Ascending aorta (tissue), 2 donors: Measurements from ENCODE around the gene POLR1E. TPM values are rescaled to one million over a fixed set of nuclear protein-coding genes. Genes with fewer than 3 reads are reported as not detected.

Source experiments
- DNase-seq, 2 donors: peaks; one replicate each; pipeline ENCODE4 v3.0.0-alpha.2; 2019; ENCODE audit warnings: low spot score in 2 of 2
- H3K27ac ChIP-seq, 2 donors: fragments of 200-600 bp; sonication (generic); one replicate each; pipeline ENCODE4 v1.5.1; 2016 to 2017; ENCODE audit warnings: mild to moderate bottlenecking in 1 of 2
- H3K27me3 ChIP-seq: fragments of 200-600 bp; sonication (generic); one replicate; pipeline ENCODE4 v1.5.1; 2017
- H3K36me3 ChIP-seq, 2 donors: fragments of 200-600 bp; sonication (generic); one replicate each; pipeline ENCODE4 v1.5.1; 2016
- H3K4me1 ChIP-seq, 2 donors: fragments of 200-600 bp; sonication (generic); one replicate each; pipeline ENCODE4 v1.5.1; 2016 to 2017; ENCODE audit warnings: mild to moderate bottlenecking in 1 of 2
- H3K4me3 ChIP-seq, 2 donors: fragments of 200-600 bp; sonication (generic); one replicate each; pipeline ENCODE4 v1.5.1; 2016 to 2017; ENCODE audit warnings: mild to moderate bottlenecking in 1 of 2
- H3K9me3 ChIP-seq, 2 donors: fragments of 200-600 bp; sonication (generic); one replicate each; pipeline ENCODE4 v1.5.1; 2016
- intact Hi-C: fragments of 100-400 bp; cut with DNase I; formaldehyde crosslinking; loops from one replicate; pipeline ENCODE4 v1.15.1; 2023
- total RNA-seq: library from RNA; depleted of rRNA; stranded (reverse); fragments of >200 nt; gene quantifications from one replicate; pipeline ENCODE4 v1.1.0, GENCODE V29; 2016
- TF ChIP-seq, protein P1 (sequence below), 3 experiments: fragments of 200-600 bp in 2 of 3; fragments of 450-650 bp in 1 of 3; sonication (generic) in 2 of 3; IDR thresholded peaks; one replicate each; pipeline ENCODE4 v1.5.1; 2016 to 2019; ENCODE audit warnings: antibody characterized with exemption in 3 of 3, mild to moderate bottlenecking in 1 of 3, moderate library complexity in 1 of 3

The POLR1E gene
- total RNA-seq, 1 donor from 2014 or later, result 18.0 TPM

DNA sequence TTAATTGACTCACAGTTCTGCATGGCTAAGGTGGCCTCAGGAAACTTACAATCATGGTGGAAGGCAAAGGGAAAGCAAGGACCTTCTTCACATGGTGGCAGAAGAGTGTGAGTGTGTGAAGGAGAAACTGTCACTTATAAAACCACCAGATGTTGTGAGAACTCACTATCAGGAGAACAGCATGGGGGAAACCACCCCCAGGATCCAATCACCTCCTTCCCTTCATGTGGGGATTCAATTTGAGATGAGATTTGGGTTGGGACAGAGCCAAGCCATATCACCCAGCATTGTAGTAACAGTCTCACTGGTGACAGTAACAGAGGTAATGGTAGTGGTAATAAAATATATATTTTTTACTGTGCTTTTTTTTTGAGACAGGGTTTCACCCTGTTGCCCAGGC is 38.6 kb upstream of the POLR1E start:
- Histone ChIP-seq H3K9me3 (no peaks in the 10 kb centered on the region), H3K27me3 (no peaks in the 10 kb centered on the region), H3K27ac (no peak overlapping the region), H3K4me1 (no peaks in the 10 kb centered on the region), H3K36me3 (peaks cover 3 to 13% of the 10 kb centered on the region in 2 donors), H3K4me3 (no peak overlapping the region)
- intact Hi-C loops, result no loop called here
- no peak for DNase-seq
- TF ChIP-seq, protein P1, sequence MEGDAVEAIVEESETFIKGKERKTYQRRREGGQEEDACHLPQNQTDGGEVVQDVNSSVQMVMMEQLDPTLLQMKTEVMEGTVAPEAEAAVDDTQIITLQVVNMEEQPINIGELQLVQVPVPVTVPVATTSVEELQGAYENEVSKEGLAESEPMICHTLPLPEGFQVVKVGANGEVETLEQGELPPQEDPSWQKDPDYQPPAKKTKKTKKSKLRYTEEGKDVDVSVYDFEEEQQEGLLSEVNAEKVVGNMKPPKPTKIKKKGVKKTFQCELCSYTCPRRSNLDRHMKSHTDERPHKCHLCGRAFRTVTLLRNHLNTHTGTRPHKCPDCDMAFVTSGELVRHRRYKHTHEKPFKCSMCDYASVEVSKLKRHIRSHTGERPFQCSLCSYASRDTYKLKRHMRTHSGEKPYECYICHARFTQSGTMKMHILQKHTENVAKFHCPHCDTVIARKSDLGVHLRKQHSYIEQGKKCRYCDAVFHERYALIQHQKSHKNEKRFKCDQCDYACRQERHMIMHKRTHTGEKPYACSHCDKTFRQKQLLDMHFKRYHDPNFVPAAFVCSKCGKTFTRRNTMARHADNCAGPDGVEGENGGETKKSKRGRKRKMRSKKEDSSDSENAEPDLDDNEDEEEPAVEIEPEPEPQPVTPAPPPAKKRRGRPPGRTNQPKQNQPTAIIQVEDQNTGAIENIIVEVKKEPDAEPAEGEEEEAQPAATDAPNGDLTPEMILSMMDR (IDR thresholded peaks at IDR 0.05), result no peak

DNA sequence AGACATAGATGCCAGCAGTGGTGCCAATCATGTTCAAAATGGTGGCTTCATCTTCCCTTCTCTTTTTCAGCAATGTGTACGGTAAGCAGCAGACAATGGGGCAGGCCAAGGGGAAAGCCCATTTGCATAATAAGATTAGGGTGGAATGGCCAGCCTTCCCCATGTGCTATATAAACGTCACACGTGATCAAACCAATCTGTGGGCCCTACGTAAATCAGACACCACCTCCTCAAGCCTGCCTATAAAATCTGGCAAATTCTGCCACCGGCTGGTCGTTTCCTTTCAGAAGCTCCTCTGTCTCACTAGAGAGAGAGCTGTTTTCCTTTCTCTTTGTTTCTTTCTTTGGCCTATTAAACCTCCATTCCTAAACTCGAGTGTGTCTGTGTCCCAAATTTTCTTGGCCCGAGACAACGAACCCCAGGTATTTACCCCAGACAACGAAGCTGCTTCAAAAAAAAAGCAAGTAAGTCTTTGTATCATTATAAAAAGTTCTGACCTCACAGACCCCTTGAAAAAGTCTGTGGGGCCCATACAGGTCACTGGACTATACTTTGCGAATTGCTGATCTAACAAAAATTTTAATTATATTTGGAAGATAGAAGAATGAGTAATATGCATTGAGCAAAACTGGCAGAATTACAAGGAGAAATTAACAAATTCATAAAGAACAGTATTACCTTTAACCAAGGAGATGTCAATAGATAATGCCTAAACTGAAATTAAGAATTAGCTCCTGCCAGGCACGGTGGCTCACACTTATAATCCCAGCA is 35.7 kb upstream of the POLR1E start:
- intact Hi-C loops, result no loop called here
- Histone ChIP-seq H3K9me3 (no peaks in the 10 kb centered on the region), H3K27ac (no peak overlapping the region), H3K27me3 (no peaks in the 10 kb centered on the region), H3K4me3 (no peak overlapping the region), H3K36me3 (peaks cover 0 to 4% of the 10 kb centered on the region in 2 donors), H3K4me1 (no peaks in the 10 kb centered on the region)
- DNase-seq, result no peak
- TF ChIP-seq, protein P1 (IDR thresholded peaks at IDR 0.05), result no peak

- DNase-seq, result peak in 1 of 2 donors; percentile 16
- H3K4me3 ChIP-seq, result no peak overlapping the region
- intact Hi-C loops, result no loop called here
- TF ChIP-seq, protein P1 (IDR thresholded peaks at IDR 0.05), result no peak
- H3K27ac ChIP-seq, result no peak overlapping the region
- H3K9me3 ChIP-seq, result no peaks in the 10 kb centered on the region
- H3K36me3 ChIP-seq, result peaks cover 0 to 4% of the 10 kb centered on the region in 2 donors
- H3K4me1 ChIP-seq, result no peaks in the 10 kb centered on the region
- no peaks in the 10 kb centered on the region for H3K27me3 ChIP-seq
These were observed 34.1 kb upstream of the POLR1E start for GRCh38 chr9:37451628-37452027.

DNA sequence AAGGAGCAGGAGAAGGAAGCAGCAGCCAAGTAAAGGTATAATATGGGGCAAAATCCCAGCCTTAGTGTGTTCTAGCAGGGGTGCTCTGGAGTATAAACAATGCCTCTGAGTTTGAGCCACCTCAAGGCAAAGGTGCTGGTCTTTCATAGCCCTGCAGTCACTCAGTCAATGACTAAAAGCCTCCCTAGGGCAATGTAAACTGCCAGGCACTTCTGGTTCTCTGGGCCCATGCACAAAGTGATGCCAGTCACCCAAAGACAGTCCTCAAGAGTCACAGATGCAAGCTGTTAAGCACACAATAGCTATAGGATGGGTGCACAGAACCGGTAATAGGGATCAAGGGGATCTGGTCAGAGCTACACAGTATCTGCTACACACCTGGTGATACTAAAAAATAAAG is 33.1 kb upstream of the POLR1E start:
- Histone ChIP-seq H3K27me3 (no peaks in the 10 kb centered on the region), H3K4me1 (no peaks in the 10 kb centered on the region), H3K36me3 (peaks cover 0 to 4% of the 10 kb centered on the region in 2 donors), H3K27ac (no peak overlapping the region), H3K9me3 (no peaks in the 10 kb centered on the region), H3K4me3 (no peak overlapping the region)
- intact Hi-C loops, result no loop called here
- DNase-seq, result peak in 1 of 2 donors; percentile 22
- TF ChIP-seq, protein P1 (IDR thresholded peaks at IDR 0.05), result no peak

DNA sequence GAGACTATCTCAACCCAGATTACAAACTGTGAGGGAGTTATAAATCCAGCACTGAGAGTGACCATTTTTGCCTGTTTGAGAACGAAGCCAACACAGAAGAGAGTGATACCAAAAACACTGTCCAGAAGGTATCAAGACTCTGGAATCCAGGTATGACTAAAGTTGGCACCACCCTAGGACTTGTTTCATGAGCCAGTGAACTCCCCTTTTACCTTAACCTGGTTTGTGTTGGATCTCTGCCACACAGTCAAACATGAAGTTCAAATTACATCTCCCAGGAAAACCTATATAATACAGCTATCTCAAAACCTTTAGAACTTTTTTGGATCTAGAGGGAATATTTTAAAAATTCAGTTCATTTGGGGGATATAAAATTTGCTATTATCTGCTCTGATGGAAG is 31.9 kb upstream of the POLR1E start:
- no peaks in the 10 kb centered on the region for H3K27me3 ChIP-seq
- intact Hi-C loops, result no loop called here
- H3K9me3 ChIP-seq, result no peaks in the 10 kb centered on the region
- H3K4me1 ChIP-seq, result no peaks in the 10 kb centered on the region
- TF ChIP-seq, protein P1 (IDR thresholded peaks at IDR 0.05), result no peak
- no peak overlapping the region for H3K27ac ChIP-seq
- no peak overlapping the region for H3K4me3 ChIP-seq
- DNase-seq, result peak in 1 of 2 donors; percentile 24
- H3K36me3 ChIP-seq, result peaks cover 0 to 2% of the 10 kb centered on the region in 2 donors
